WTC11 (cell line): ENCODE data around the gene PATE3. TPM values are rescaled to one million over a fixed set of nuclear protein-coding genes. Genes with fewer than 3 reads are reported as not detected.

Experiments used
- ATAC-seq: fragments of 200-7000 bp; cut with Tn5 transposase; 2 replicates; pipeline ENCODE4 v1.10.0; 2021; ENCODE audit warnings: mild to moderate bottlenecking, moderate library complexity
- CTCF ChIA-PET: fragments of 300-600 bp; sonication (Branson Sonifier 250); formaldehyde crosslinking; loops from one replicate; lab custom pipeline; 2021; ENCODE audit warnings: antibody characterized with exemption; lab: Charles Lee
- POLR2A ChIA-PET: fragments of 350-600 bp; sonication (Branson Sonifier 250); formaldehyde crosslinking; loops from one replicate; lab custom pipeline; 2021; ENCODE audit warnings: antibody characterized with exemption; lab: Charles Lee
- DNase-seq: peaks from one replicate; pipeline ENCODE4 v3.0.0; 2021; ENCODE audit warnings: low spot score
- H3K27ac Mint-ChIP-seq: 2 replicates; pipeline ENCODE4 v1.8.0; 2021; ENCODE audit warnings: mixed read lengths
- H3K27me3 Mint-ChIP-seq: 2 replicates; pipeline ENCODE4 v1.8.0; 2021; ENCODE audit warnings: low read depth, mild to moderate bottlenecking, moderate library complexity, mixed read lengths
- H3K36me3 Mint-ChIP-seq: 2 replicates; pipeline ENCODE4 v1.8.0; 2021; ENCODE audit warnings: mixed read lengths
- H3K4me1 Mint-ChIP-seq: 2 replicates; pipeline ENCODE4 v1.8.0; 2022; ENCODE audit warnings: mixed read lengths
- H3K4me3 Mint-ChIP-seq: 2 replicates; pipeline ENCODE4 v1.8.0; 2021; ENCODE audit warnings: mild to moderate bottlenecking, moderate library complexity, mixed read lengths
- H3K9me3 Mint-ChIP-seq: 2 replicates; pipeline ENCODE4 v1.8.0; 2021; ENCODE audit warnings: mixed read lengths
- ARID4B ChIP-seq: sonication (generic); formaldehyde crosslinking; IDR thresholded peaks from 2 replicates; pipeline ENCODE4 v1.8.0; 2023; ENCODE audit warnings: missing genetic modification reagents, mild to moderate bottlenecking, borderline replicate concordance
- ATF6 ChIP-seq: sonication (generic); formaldehyde crosslinking; IDR thresholded peaks from 2 replicates; pipeline ENCODE4 v1.8.1; 2023; ENCODE audit warnings: mild to moderate bottlenecking, missing genetic modification reagents
- CREM ChIP-seq: sonication (generic); formaldehyde crosslinking; IDR thresholded peaks from 2 replicates; pipeline ENCODE4 v1.8.1; 2022; ENCODE audit warnings: mild to moderate bottlenecking, missing genetic modification reagents, moderate library complexity
- CTCF ChIP-seq: fragments of 200-600 bp; IDR thresholded peaks from 2 replicates; pipeline ENCODE4 v1.8.0; 2022; ENCODE audit warnings: antibody characterized with exemption
- EMX1 ChIP-seq: fragments of 250-450 bp; sonication (Bioruptor Pico); IDR thresholded peaks from 2 replicates; pipeline ENCODE4 v1.8.0; 2021; ENCODE audit warnings: mild to moderate bottlenecking
- FOXK1 ChIP-seq: sonication (generic); formaldehyde crosslinking; IDR thresholded peaks from 2 replicates; pipeline ENCODE4 v1.8.0; 2022; ENCODE audit warnings: mild to moderate bottlenecking, moderate library complexity, missing genetic modification reagents
- FOXP1 ChIP-seq: sonication (generic); formaldehyde crosslinking; IDR thresholded peaks from 2 replicates; pipeline ENCODE4 v1.8.0; 2022; ENCODE audit warnings: missing genetic modification reagents, mild to moderate bottlenecking, moderate library complexity, borderline replicate concordance
- FOXP4 ChIP-seq: sonication (generic); formaldehyde crosslinking; IDR thresholded peaks from 2 replicates; pipeline ENCODE4 v1.8.0; 2022; ENCODE audit warnings: mild to moderate bottlenecking, missing genetic modification reagents
- KAT7 ChIP-seq: sonication (generic); formaldehyde crosslinking; IDR thresholded peaks from 2 replicates; pipeline ENCODE4 v1.8.1; 2023; ENCODE audit warnings: missing genetic modification reagents, mild to moderate bottlenecking, borderline replicate concordance
- MAX ChIP-seq: sonication (generic); formaldehyde crosslinking; IDR thresholded peaks from 2 replicates; pipeline ENCODE4 v1.8.0; 2022; ENCODE audit warnings: mild to moderate bottlenecking, missing genetic modification reagents
- MXD4 ChIP-seq: fragments of 250-450 bp; sonication (Bioruptor Pico); IDR thresholded peaks from 2 replicates; pipeline ENCODE4 v1.8.0; 2021; ENCODE audit warnings: mild to moderate bottlenecking, moderate library complexity, borderline replicate concordance
- NFE2L1 ChIP-seq: sonication (generic); formaldehyde crosslinking; IDR thresholded peaks from 2 replicates; pipeline ENCODE4 v1.8.1; 2023; ENCODE audit warnings: missing genetic modification reagents
- PREB ChIP-seq: sonication (generic); formaldehyde crosslinking; IDR thresholded peaks from 2 replicates; pipeline ENCODE4 v1.8.1; 2022; ENCODE audit warnings: mild to moderate bottlenecking, missing genetic modification reagents, moderate library complexity, borderline replicate concordance
- PRRX2 ChIP-seq: fragments of 250-450 bp; sonication (Bioruptor Pico); IDR thresholded peaks from 2 replicates; pipeline ENCODE4 v1.8.0; 2021; ENCODE audit warnings: mild to moderate bottlenecking
- RELA ChIP-seq: sonication (generic); formaldehyde crosslinking; IDR thresholded peaks from 2 replicates; pipeline ENCODE4 v1.8.1; 2022; ENCODE audit warnings: missing genetic modification reagents, mild to moderate bottlenecking, borderline replicate concordance
- RORB ChIP-seq: fragments of 250-450 bp; sonication (Bioruptor Pico); IDR thresholded peaks from 2 replicates; pipeline ENCODE4 v1.9.0; 2021; ENCODE audit warnings: mild to moderate bottlenecking
- SOX15 ChIP-seq: fragments of 250-450 bp; sonication (Bioruptor Pico); IDR thresholded peaks from 2 replicates; pipeline ENCODE4 v1.9.0; 2021; ENCODE audit warnings: mild to moderate bottlenecking
- ZBTB43 ChIP-seq: sonication (generic); formaldehyde crosslinking; IDR thresholded peaks from 2 replicates; pipeline ENCODE4 v1.8.1; 2023; ENCODE audit warnings: mild to moderate bottlenecking, missing genetic modification reagents
- ZNF512 ChIP-seq: sonication (generic); formaldehyde crosslinking; IDR thresholded peaks from 2 replicates; pipeline ENCODE4 v1.8.1; 2022; ENCODE audit warnings: missing genetic modification reagents, borderline replicate concordance
- total RNA-seq: library from RNA; stranded (reverse); gene quantifications from 3 replicates; pipeline ENCODE4 v1.2.3, GENCODE V29; 2021

PATE3 gene
- total RNA-seq, 1 experiment from 2014 or later: not detected

GRCh38 chr11:125766251-125766650 is 21.7 kb upstream of the PATE3 start (continued):
- TF ChIP-seq CTCF (no peak), SOX15 (CRISPR knock-in tag) (no peak), FOXP1 (no peak), FOXK1 (CRISPR knock-in tag) (no peak), PRRX2 (CRISPR knock-in tag) (no peak)

GRCh38 chr11:125768336-125769046 is 19.4 kb upstream of the PATE3 start:
- H3K4me3 Mint-ChIP-seq: no peak overlapping the region
- ATAC-seq (no peak), DNase-seq (no peak)
- H3K4me1 Mint-ChIP-seq: peaks cover 6% of the 10 kb centered on the region
- H3K9me3 Mint-ChIP-seq: no peaks in the 10 kb centered on the region
- ChIA-PET CTCF (no interaction called here), POLR2A (no interaction called here)
- no peaks in the 10 kb centered on the region; the same call in 1 of the 2 replicates for H3K27me3 Mint-ChIP-seq
- H3K36me3 Mint-ChIP-seq: no peaks in the 10 kb centered on the region
- H3K27ac Mint-ChIP-seq: no peak overlapping the region
- no peak for TF ChIP-seq RORB (CRISPR knock-in tag)
- TF ChIP-seq PREB (CRISPR knock-in tag): no peak
- no peak for TF ChIP-seq ZBTB43 (CRISPR knock-in tag)
- no peak for TF ChIP-seq KAT7
- no peak for TF ChIP-seq ATF6 (CRISPR knock-in tag)
- TF ChIP-seq RELA (CRISPR knock-in tag): no peak
- TF ChIP-seq FOXP4 (CRISPR knock-in tag): no peak
- no peak for TF ChIP-seq NFE2L1
- TF ChIP-seq ARID4B: no peak
- no peak for TF ChIP-seq EMX1 (CRISPR knock-in tag)
- no peak for TF ChIP-seq ZNF512 (CRISPR knock-in tag)
- no peak for TF ChIP-seq SOX15 (CRISPR knock-in tag)
- no peak for TF ChIP-seq MXD4
- no peak for TF ChIP-seq CREM
- TF ChIP-seq MAX: no peak
